Endothelial cell of hepatic sinusoid (primary cell): ENCODE data around the gene IDH3A.

Source experiments
- in situ Hi-C: cut with HindIII; loops from 2 replicates; pipeline ENCODE4 v1.10.0; 2017; ENCODE audit warnings: low sequenced_read_pairs

IDH3A gene

GRCh38 chr15:78149068-78149804 lies at the start of gene IDH3A:
TSS of gene IDH3A (plus strand) at chr15:78149362. CDS start at chr15:78149404, 42 bp downstream.
- in situ Hi-C loops = loop anchor here (5.0 kb wide), 2 partner anchors 48 to 57 kb away; partner anchors contain the start of gene SH2D7

- in situ Hi-C loops = no loop called here
Measured at GRCh38 chr15:78100886-78101285, 48.3 kb upstream of the IDH3A start.

- in situ Hi-C loops = no loop called here
Measured at GRCh38 chr15:78101423-78102105, 47.6 kb upstream of the IDH3A start.

- in situ Hi-C loops = no loop called here
Measured at GRCh38 chr15:78102211-78102610, 47.0 kb upstream of the IDH3A start.

GRCh38 chr15:78102741-78103140 lies 46.4 kb upstream of the IDH3A start:
- in situ Hi-C loops = no loop called here

- in situ Hi-C loops = no loop called here
Measured at GRCh38 chr15:78103406-78104118, 45.6 kb upstream of the IDH3A start.

GRCh38 chr15:78104119-78104479 lies 45.1 kb upstream of the IDH3A start:
- in situ Hi-C loops = no loop called here

GRCh38 chr15:78104566-78105475 lies 44.3 kb upstream of the IDH3A start:
- in situ Hi-C loops = no loop called here

GRCh38 chr15:78105476-78106241 lies 43.5 kb upstream of the IDH3A start:
- in situ Hi-C loops = no loop called here

- in situ Hi-C loops = no loop called here
Measured at GRCh38 chr15:78107471-78107870, 41.7 kb upstream of the IDH3A start.

GRCh38 chr15:78108300-78109084 lies 40.7 kb upstream of the IDH3A start:
- in situ Hi-C loops = no loop called here

- in situ Hi-C loops = no loop called here
Measured at GRCh38 chr15:78109156-78109555, 40.0 kb upstream of the IDH3A start.

GRCh38 chr15:78110096-78110495 lies 39.1 kb upstream of the IDH3A start:
- in situ Hi-C loops = no loop called here

- in situ Hi-C loops = no loop called here
Measured at GRCh38 chr15:78110916-78111475, 38.2 kb upstream of the IDH3A start.

- in situ Hi-C loops = no loop called here
Measured at GRCh38 chr15:78111788-78112187, 37.4 kb upstream of the IDH3A start.

- in situ Hi-C loops = no loop called here
Measured at GRCh38 chr15:78112551-78112950, 36.6 kb upstream of the IDH3A start.

- in situ Hi-C loops = no loop called here
Measured at GRCh38 chr15:78120523-78120922, 28.6 kb upstream of the IDH3A start.

GRCh38 chr15:78125267-78125666 lies 23.9 kb upstream of the IDH3A start:
- in situ Hi-C loops = no loop called here

GRCh38 chr15:78127882-78128281 lies 21.3 kb upstream of the IDH3A start:
- in situ Hi-C loops = no loop called here
